H1 (cell line): ENCODE data around the gene RXFP4. TPM values are rescaled to one million over a fixed set of nuclear protein-coding genes. Genes with fewer than 3 reads are reported as not detected.

Source experiments
- CBX5 ChIP-seq: fragments of 300-800, 300-1000 bp; sonication (generic); IDR thresholded peaks from 2 replicates; pipeline ENCODE4 v1.7.1; 2016; ENCODE audit warnings: antibody characterized with exemption, low read length, low read depth
- CHD1 ChIP-seq: IDR thresholded peaks from 2 replicates; pipeline ENCODE4 v1.6.1; 2012; ENCODE audit warnings: low read depth, low read length, improper control_type of control experiment
- NANOG ChIP-seq: IDR thresholded peaks from 2 replicates; pipeline ENCODE4 v1.6.1; 2011; ENCODE audit warnings: low read length, low read depth, mild to moderate bottlenecking, inconsistent platforms; ENCODE audit not compliant: insufficient read depth, poor library complexity, severe bottlenecking
- NRF1 ChIP-seq: IDR thresholded peaks from 2 replicates; pipeline ENCODE4 v1.6.1; 2011; ENCODE audit warnings: mild to moderate bottlenecking, low read depth, low read length, improper control_type of control experiment
- RXRA ChIP-seq: IDR thresholded peaks from 2 replicates; pipeline ENCODE4 v1.6.1; 2011; ENCODE audit warnings: low read depth, mild to moderate bottlenecking, low read length, moderate library complexity; ENCODE audit not compliant: insufficient read depth
- polyA plus RNA-seq, 7 experiments: library from polyadenylated mRNA; depleted of rRNA in 3 of 7; stranded (reverse) in 5 of 7; unstranded in 2 of 7; fragments of >200 nt in 5 of 7; fragments of 200-250 nt in 2 of 7; gene quantifications; 1 replicate in 5 of 7; 2 replicates in 1 of 7; 4 replicates in 1 of 7; pipeline versions ENCODE4 v1.2.1 to v1.2.3, GENCODE V29; 2011 to 2013; ENCODE audit warnings: missing spikeins in 2 of 7, mixed read lengths in 2 of 7
- total RNA-seq: library from RNA; stranded (reverse); fragmentation: NEBNext Ultra II Directional; extraction: Animal tissue kit (Norgen Biotek cat#: 25700); gene quantifications from 2 replicates; pipeline ENCODE4 v1.2.1, GENCODE V29; 2021
- TF ChIP-seq, protein P1 (sequence below): IDR thresholded peaks from 2 replicates; pipeline ENCODE4 v1.6.1; 2012; ENCODE audit warnings: inconsistent platforms

RXFP4 gene
- total and polyA plus RNA-seq, 2 of the 8 experiments (the other 6 are each of a cell fraction or from before 2014, with no cell fraction given), result not detected

- TF ChIP-seq RXRA, result no peak
- no peak for TF ChIP-seq CHD1
- TF ChIP-seq, protein P1, sequence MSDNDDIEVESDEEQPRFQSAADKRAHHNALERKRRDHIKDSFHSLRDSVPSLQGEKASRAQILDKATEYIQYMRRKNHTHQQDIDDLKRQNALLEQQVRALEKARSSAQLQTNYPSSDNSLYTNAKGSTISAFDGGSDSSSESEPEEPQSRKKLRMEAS, result no peak
- TF ChIP-seq NANOG, result no peak
- TF ChIP-seq NRF1, result no peak
- TF ChIP-seq CBX5, result no peak
These were observed 27.9 kb downstream of the RXFP4 start (continued) for GRCh38 chr1:155969377-155969791.
